GM18861 (cell line): ENCODE data around the gene C15orf39.
"Not testable (repeated sequence)": the region's sequence is repeated elsewhere in the genome, so short reads cannot be mapped to it uniquely, and the experiment has no call there.

ENCODE experiments used
- ATAC-seq: cut with Tn5 transposase; IDR thresholded peaks from one replicate; pipeline ENCODE4 v1.9.1; 2021; ENCODE audit not compliant: unreplicated experiment

The C15orf39 gene

GRCh38 chr15:75210811-75211230 lies 9.1 kb downstream of the C15orf39 start:
- ATAC-seq, result no peak

GRCh38 chr15:75211436-75212199 lies 9.9 kb downstream of the C15orf39 start:
- ATAC-seq, result no peak

- no peak for ATAC-seq
These were observed 10.6 kb downstream of the C15orf39 start for GRCh38 chr15:75212200-75212858.

DNA sequence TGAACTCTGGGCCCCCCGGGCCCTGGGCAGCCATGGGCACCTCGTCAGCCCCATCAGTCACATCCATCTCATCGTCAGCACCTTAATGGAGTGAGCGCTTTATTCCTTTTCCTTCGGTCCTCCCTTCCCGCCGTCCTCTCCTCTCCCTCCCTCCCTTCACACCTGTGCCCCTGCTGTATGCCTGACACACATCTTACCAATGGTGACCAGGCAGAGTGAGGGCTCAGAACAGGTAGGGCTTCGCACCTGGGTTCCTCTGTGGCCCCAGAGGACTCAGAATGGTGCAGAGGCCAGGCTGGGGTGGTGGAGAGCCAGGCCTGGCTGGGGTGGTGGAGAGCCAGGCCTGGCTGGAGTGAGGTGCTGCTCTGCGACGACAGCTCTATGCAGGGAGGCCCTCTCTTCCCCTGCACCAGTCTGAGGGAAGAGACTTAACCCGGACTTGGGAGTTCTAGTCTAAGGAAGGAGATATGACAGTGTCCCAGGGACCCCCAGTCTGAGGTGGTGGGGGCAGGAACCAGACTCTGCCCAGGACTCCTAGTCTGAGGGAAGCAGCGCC lies 11.6 kb downstream of the C15orf39 start:
- ATAC-seq, result no peak

DNA sequence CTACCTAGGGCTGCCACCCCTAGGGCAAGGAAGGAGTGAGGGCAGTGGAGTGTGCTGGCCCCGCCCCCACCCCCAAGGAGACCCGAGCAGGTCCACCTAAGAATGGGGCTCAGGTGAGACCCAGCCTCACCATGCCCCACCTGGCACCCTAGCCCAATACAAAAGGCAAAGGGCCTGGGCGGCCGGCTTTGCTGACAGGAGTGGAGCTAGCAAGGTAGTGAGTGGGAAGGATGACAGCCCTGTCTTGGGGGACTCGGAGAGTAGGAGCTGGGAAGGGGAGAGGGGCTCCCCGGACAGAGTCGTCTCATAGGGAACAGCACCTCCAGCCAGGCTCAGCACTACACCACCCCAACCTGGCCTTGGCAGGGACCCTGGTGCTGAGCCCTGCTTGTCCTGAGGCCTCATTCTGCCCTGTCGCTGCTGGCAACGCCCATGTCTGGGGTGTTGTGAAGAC lies 12.1 kb downstream of the C15orf39 start:
- ATAC-seq, result no peak

DNA sequence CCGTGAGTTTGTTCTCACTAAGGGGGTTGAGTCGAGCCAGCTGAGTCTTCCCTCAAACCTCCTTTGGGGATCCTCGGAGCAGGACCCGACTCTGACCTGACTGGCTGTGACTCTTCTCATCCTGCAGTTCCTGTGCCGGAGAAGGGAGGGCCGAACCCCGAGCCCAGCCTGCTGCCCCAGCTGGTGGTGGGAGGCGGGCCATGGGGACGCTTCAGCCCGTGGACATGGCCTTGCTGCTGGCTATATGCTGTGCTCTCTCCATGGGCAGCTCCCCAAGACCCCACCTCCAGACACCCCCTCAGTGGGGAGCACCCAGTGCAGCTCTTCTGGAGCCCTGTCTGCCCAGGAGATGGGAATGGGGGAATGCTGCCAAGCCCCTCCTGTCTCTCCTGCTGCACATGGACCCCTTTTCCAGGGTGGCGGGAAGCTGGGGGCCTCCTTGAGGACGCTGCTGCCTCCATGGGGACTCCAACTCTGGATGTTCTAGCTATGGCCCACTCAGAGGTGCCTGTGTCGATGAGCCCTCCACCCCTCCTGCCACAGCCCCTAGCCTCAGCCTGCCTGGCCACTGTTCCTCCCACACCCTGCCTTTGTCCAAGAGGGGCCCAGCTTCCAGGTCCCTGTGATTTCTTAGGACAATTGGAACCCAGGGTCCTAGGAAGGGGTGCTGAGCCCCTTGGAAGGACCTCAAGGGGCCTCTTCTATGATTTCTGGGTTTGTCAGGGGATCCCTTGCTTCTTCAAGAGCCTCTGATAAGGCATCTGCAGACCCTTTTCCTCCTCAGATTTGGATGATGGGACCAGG lies 12.8 kb downstream of the C15orf39 start:
- no peak for ATAC-seq

- ATAC-seq, result no peak
These were observed 13.7 kb downstream of the C15orf39 start for GRCh38 chr15:75215107-75216004.

DNA sequence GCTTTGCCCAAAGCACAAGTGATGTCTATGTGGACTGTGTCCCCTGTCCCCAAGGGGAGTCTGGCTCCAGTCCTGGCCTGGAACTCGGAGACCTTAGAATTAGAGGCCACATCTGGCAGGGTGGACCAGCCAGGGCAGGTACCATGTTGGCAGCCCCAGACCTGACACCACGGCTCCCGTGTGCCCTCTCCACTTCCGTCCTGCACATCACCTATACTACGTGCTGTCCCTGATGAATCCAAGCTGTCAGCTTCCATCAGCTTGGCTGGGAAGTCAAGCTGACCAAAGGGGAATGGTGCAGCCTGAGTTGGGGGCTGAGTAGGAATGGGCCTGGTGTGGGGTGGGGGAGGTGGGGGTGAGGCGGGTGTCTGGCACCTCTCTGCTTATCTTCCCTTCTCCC lies 15.3 kb downstream of the C15orf39 start:
- no peak for ATAC-seq

GRCh38 chr15:75217574-75217973 lies 15.9 kb downstream of the C15orf39 start:
- ATAC-seq, result not testable (repeated sequence)

DNA sequence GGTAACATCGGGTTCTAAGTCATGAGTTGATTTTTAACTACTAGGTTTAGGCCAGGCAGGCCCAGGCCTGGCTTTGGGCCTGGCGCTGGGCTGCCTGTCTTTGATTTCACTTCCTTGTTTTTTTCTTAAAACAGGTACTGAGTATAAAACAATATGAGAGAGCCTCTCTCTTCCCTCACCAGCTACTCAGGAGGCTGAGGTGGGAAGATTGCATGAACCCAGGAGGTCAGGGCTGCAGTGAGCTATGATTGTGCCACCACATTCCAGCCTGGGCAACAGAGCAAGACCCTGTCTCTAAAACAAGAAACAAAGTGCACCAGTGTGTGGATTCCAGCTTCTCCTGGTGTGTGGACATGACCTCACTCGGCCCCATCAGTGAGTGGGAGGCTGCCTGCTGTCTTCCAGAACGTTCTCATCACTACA lies 17.8 kb downstream of the C15orf39 start:
- not testable (repeated sequence) for ATAC-seq

DNA sequence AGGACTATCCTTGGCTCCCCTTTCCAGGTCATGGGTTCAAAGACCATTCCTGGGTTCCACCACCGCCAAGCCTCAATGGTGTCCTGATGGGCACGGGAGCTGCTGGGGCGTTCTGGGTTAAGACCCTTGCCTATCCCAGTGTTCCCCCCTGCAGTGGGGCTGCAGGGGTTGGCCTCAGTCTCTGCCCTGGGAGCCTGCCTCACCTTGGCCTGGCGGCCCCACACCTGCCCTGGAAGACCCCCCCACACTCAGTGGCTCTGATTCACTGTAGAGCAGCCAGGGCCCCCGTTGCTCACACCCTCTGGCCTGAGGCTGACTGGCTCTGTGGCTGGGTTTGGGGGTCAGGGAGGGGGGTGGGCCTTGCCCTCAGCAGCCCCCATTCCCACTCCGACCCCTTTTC lies 22.0 kb downstream of the C15orf39 start:
- ATAC-seq, result no peak

DNA sequence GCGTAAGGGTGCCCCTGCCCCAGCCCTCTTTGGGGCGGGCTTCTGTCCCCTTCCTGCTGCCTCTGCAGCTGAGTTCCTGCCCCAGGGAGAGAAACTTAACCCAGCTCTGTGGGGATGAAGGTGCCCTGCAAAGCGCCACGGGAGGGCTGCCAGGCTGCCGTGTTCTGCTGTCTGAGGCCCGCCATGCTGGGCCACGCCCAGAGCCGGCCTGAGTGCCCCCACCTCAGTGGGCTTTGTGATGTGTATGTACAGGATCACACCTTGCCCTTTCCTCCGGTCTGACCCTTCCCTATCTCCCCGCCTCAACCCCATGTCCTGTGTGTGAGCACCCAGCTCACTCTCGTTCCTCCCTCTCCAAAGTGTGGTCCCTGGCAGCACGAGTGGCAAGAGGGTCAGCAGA lies 22.6 kb downstream of the C15orf39 start:
- ATAC-seq, result no peak

DNA sequence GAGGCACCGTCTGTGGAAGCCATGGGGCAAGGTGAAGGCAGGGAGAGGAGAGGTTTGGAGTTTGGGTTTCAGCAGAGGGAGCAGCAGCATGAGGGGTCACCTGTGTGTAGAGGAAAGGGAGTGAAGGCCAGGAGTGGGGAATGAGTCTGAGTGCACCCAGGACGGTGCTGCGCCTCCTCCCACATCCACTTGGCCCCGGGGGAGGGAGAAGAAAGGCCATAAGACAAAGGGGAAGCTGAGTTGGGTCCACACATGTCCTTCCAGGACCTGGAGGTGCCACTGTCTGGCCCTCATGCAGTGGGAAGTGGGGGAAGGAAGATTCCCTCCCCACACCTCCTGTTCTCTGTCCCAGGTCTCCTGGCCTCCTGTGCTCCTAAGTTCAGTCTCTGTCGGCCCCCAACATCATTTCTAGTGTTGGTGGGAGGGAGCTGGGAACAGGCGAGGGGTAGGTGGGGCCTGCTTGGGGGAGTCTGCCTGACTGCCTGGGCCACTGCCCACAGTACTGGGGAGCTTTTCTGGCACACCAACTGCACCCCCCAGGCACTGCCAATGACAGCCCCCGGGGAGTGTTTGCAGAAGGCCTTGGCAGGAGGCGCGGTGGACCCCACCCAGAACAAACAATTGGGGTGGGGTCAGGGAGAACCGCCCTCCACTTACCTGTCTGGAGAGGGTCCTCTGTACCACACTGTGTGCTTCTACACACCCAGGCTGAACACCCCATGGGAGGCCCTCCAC lies 23.6 kb downstream of the C15orf39 start:
- not testable (repeated sequence) for ATAC-seq

- ATAC-seq, result no peak
These were observed 24.5 kb downstream of the C15orf39 start for GRCh38 chr15:75225951-75226732.

- not testable (repeated sequence) for ATAC-seq
These were observed 25.4 kb downstream of the C15orf39 start for GRCh38 chr15:75227112-75227511.

GRCh38 chr15:75227663-75228280 lies 26.1 kb downstream of the C15orf39 start:
- ATAC-seq, result no peak

- ATAC-seq, result no peak
These were observed 27.1 kb downstream of the C15orf39 start for GRCh38 chr15:75228787-75229186.
